ENCODE results near the gene SLC66A1. TPM values are rescaled to one million over a fixed set of nuclear protein-coding genes. Genes with fewer than 3 reads are reported as not detected.

SLC66A1 gene
- total RNA-seq, 1 donor from 2014 or later: 8.9 TPM

GRCh38 chr1:19374083-19374801, 62.1 kb downstream of the SLC66A1 start:
- intact Hi-C loops (cut with micrococcal nuclease): no loop called here

DNA sequence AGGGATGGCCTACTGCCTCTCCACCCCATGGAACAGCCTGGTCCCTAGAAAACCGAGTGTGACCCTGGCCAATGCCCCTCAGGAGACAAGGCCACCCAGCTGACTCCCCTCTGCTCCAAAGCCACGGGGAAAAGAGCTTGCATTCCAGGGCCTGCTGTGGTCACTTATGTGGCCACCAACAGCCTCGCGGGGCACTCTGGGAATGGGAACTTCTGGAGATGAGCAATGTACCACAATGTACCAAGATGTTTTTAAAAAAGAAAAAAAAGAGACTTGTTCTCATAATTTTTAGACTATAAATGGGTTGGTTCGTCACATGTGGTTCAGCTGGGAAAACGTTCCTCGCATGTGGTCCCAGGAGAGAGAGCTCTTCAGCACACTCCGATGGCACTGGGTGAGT, 62.8 kb downstream of the SLC66A1 start:
- intact Hi-C loops (cut with micrococcal nuclease): no loop called here

DNA sequence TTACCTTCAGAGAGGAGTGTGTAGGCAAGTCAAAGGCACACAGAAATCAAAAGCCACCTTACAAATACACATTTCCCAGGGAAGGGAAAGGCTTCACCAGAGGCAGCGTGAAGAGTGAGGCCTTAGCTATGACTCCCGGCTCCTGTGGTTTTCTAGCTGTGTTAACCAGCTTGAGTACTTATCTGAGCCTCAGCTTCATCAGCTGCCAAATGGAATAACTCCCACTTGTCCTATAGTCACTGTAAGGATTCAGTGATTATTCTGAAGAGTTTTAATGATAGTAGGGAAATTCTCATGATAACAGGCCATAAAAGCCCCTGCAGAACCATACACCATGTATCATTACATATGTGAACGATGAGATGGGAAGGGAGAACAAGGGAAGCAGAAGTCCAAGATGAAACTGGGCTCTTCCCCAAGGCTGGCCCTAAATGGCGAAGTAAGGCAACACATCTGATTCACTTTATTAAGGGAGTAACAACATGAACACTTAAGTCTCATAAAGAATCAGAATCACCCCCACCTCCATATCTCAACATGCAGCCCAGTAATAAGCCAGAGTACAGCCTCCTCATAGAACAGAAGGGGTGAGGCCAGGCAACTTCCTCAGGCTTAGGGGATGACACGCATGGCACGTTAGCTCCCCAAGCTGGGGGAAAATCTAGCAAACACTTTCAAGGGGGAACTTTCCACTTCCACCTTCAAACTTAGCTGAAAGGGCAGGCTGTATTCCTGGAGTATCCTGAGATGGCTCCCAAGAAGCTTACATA, 63.7 kb downstream of the SLC66A1 start:
- intact Hi-C loops (cut with micrococcal nuclease): no loop called here

- intact Hi-C loops (cut with micrococcal nuclease): no loop called here
Observed at GRCh38 chr1:19376428-19377372, 64.6 kb downstream of the SLC66A1 start.

- intact Hi-C loops (cut with micrococcal nuclease): no loop called here
Observed at GRCh38 chr1:19377812-19378718, 65.9 kb downstream of the SLC66A1 start.

Other genes starting within 250 kb of the SLC66A1 start
- gene UBR4, start 102.1 kb upstream of the SLC66A1 start, total RNA-seq: 142 and 149 TPM in 2 replicates
- 45.2 and 47.8 TPM in 2 replicates for gene EMC1, start 60.8 kb upstream of the SLC66A1 start, total RNA-seq
- 48.6 and 51.0 TPM in 2 replicates for gene MRTO4, start 60.5 kb upstream of the SLC66A1 start, total RNA-seq
- gene AKR7A3, start 23.6 kb upstream of the SLC66A1 start, total RNA-seq: 1.6 and 2.0 TPM in 2 replicates
- gene AKR7A2, start 182 bp upstream of the SLC66A1 start, total RNA-seq: 24.2 and 29.4 TPM in 2 replicates
- 558 and 561 TPM in 2 replicates for gene CAPZB, start 173.2 kb downstream of the SLC66A1 start, total RNA-seq

All from T-helper 1 cell treated with Interleukin-12 subunit alpha and Interleukin-12 subunit beta and Interleukin-4 antibody, amounts not matched to agents 30 ng/mL and 1 ng/mL, for 36 hours (primary cell).